ENCODE measurements around the gene PDE7B.

PDE7B gene

DNA sequence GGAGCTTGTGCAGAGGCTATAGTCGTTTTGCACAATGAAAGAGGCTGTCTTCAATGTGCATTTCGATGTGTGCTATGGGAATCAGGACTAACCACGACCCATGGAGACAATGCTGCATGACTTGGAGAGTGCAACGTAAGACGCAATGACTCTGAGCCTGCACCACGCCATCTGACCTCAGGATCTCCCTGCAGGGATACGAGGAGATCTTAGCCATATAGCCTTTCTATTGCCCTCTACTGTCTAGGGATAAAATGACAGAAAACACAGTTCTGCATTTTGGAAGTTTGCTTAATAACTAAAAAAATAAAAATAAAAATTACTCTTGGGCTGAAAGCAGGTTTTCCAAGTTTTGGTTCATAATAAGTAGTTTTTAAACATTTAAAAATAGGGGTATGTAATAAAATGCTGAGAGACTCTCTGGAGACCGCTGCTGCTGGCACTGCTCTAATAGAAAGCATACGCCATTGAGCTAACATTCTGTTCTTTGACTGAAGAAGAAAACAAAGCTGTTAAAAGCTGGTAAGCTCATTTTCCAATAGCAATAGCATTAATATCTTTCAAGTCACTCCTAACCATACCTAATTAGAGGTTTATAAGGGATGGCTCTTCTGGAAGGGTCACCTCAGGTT, 87.2 kb downstream of the PDE7B start:
- DNase-seq: peak; percentile 16

DNA sequence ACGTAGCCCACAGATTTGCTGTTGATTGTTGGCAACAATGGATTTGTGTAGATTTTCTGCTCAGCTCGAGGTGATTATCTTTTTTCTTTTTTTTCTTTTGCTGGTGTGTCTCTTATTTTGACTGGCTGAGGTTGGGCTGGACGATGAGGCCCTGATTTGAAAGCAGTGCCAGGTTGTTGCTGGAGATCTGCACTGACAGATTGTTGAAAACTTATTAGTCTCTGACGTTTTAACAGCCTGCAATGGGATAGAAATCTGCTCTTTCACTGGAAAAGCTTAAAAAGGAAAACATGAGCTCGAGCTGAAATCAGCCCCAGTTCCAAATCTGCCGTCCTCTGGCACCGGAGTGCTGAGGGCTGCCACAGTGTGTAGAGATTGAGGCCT, 87.7 kb downstream of the PDE7B start:
- no peak for DNase-seq

DNA sequence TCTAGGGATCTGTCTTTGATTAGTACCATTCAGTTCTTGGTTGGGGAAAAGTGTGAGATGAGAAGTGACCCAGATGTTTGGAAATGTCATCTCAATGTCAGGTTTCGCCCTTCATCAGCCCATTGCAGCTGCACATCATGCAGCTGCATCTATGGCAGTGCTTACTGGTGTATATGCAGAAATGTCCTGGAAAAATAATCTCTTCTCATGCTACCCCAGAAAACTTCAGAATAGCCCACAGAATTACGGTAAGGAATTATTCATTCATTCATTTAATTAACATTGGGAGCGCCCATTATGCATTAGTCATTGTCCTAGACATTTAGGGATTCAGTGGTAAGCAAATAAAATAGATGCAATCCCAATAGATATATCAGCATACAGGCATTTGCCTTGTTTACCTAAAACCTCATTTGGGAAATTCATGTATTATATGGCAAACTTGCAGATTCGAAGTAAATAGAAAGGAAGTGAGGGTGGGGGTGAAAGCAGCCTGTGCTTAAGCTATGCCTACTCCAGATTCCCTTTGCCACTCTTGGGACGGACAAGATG, 89.2 kb downstream of the PDE7B start:
- no peak for DNase-seq

DNA sequence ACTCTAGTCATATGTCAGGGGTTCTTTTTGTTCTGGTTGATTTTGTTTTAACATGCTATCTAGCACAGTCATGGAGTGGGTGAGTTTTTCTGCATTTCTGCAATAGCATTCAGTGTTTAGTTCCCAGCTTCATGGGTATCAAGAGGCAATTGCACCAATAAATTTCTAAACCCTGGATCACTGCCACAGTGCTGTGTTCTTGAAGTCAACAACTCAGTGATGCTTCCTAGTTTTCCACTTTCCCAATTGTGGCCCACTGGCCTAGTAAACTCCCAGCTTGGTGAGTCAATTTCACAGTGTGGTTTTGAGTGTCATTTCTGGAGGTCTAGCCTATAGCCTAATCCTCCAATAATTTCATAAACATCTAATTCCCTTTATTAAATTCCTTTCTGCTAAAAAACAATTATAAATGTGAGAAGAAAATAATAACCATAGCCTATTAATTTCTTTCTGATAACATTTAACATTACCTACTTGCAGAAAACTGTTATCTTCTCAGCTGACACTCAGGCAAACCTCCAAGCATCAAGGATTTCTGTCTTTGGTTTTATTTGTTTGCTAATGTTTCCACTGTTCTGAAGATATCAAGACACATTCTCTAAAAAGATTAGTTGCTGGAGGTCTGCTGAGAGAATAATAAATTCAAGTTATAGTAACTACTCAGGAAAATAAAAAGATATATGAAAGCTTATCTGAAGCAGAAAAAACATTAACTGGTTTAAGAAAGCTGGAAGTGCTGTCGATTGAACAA, 89.9 kb downstream of the PDE7B start:
- DNase-seq: peak; percentile 37

DNA sequence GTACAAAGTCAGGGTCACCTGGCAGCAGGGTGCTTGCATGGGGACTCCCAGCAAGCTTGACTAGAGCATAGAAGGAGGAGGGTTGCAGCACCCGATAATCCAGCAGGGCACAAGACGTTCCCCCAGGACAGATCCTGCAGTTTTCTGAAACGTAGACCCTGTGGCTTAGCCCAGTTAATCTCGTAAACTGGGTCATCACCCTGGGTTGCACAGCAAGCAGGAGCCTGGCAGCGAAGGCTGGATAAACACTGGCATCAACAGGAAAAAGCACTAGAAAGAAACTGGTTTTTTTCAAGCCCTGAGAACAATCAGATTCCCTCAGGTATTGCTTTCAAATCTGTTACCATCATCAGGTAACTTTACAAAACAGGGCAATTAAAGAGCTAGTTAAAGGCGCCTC, 92.6 kb downstream of the PDE7B start:
- DNase-seq: no peak

DNA sequence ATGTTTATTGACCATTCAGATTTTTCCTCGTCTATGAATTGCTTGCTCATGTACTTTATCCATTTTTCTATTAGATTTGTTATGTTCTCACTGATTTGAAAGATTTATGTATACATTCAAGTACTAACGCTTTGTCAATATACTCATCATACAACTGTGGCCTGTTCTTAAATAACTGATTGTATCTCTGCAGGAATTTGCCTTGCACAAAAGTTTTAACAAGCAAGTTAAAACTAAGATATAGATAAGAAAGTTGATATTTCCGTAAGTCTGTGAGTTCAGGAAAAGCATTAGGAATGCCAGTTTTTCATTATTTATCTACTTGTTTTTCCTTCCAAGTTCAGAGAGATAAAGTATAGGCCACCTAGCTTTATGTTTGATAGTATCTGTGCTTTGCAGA, 95.2 kb downstream of the PDE7B start:
- DNase-seq: no peak

DNA sequence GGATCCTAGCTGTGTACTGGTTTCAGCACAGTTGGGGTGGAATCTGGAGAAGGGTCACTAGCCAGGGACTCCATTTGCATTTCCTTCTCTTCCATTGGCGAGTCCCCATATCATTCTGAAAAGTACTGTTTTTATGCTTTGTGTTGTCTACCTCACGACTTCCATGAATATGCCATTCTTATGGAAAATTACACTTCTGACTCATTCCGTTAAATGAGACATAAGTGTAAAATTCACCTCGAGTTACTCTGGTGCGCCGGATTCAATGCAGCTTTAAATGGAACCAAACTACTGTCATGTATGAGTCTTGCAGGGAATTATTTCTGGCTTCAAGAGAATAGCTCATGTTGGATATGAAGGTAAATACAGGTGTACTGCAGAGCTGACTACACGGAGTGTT, 99.2 kb downstream of the PDE7B start:
- DNase-seq: no peak

DNA sequence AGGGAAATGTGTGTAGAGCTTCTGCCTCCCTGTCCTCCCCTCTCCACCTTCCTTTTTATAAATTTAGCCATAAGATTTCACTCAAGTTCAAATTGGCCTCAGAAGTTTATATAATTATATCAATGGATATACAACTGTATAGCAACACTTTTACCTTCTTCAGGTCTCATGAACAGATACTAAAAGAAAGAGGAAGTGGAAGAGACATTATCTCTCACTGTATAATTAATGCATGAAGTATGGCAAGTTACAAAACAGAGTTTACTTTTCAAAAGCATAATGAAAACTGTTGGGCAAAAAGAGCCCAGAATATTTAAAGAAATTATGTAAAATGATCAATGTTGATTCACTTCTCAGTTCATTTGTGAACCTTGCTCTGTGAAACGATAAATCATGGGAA, 99.7 kb downstream of the PDE7B start:
- no peak for DNase-seq

DNA sequence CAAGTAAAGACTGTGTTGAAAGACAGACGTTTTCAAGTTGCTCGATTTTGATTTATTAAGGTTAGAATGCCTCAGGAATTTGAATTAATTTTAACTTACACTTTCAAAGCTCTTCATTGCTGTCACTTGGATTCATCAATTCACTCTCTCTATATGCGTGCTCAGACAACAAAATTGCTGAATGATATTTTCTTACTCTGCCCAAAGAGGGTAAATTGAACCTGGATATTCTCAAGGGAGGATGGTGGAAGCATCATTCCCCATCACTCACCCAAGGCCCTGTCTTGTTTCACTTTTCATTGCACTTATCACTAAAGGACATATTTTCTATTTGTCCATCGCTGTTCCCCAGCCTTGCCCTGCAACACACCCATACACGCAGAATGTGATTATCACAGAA, 102.3 kb downstream of the PDE7B start:
- no peak for DNase-seq

DNA sequence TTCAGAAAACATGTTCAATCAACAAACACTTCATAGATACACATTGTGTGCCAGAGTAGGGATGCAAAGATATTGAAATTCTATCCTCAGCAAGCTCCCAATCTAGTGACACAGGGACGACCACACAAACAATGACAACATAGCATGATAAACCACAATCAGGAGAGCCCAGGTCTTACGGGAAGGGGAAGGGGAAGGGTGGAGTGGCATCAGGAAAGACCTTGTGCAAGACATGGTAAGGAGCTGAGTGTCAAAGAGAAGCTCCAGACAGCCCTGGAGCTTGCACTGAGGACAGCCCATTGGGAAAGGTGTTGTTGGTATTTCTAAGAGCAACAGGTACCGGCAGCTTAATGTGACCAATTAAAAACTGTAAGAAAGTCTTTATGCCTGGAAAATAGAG, 103.6 kb downstream of the PDE7B start:
- DNase-seq: no peak

DNA sequence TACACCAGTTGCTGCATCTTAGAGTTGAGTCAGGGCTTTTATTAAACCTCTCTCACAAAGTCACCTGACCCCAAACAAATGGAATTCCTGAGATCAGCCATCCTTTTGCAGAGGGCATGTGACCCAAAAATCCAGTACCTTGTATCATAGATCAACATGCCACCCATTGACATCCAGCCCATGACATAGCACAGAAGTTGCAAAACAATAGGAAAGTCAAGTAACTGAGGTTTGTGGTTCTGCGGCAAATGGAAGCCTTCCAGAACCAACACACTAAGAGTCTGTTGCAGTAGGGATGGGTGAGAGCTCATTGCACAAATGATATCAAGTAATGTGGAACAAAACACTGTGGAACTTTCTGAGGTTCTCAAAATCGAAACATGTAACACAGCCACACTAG, 111.2 kb downstream of the PDE7B start:
- DNase-seq: peak; percentile 16

DNA sequence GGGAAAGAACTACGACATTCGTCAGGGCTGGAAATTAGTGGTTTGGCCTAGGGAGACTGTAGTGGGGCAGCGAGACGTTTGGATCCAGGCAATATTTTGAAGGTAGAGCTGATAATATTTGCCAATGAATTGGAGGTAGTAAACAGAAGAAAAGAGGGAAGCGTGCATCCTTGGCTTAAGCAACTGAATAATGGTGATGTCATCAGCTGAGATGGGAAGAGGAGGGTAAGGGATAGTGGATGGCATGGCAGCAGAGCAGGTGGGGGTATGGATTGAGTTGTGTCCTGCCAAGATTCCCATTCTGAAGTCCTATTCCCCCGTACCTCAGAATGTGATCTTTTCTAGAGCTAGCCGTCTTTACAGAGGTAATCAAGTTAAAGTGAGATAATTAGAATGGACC, 119.2 kb downstream of the PDE7B start:
- no peak for DNase-seq

DNA sequence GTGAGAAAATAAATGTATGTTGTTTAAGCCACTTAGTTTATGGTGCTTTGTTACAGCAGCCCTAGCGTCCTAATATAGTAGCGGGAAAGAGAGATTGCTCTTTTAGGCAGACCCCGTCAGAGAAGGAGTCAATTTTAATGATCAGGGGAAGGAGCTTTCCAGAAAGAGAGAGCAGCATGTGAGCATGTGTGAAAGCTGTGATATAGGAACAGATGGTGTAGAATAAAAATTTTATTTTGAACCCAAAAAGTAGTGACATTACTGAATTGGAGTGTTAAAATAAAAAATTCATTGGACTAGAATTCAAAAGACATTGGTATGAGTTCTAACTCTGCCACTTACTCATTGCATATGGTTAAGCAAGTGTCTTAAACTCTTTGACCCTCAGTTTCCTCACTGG, 119.8 kb downstream of the PDE7B start:
- no peak for DNase-seq

DNA sequence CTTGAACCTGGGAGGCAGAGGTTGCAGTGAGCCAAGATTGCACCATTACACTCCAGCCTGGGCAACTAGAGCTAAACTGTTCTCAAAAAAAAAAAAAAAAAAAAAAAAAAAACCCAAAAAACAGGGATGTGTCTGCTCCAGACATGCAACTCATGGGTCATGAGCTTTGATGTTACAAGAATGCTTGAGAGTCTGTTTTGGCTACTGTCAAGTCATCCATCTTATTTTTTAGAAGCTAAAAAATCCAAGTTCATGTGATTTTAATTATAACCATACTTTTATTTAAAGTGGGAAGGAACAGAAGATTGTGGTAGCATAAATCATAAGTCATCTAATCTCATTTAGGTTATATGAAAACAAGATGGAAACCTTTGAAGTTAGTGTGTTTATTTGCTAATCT, 120.6 kb downstream of the PDE7B start:
- DNase-seq: no peak

DNA sequence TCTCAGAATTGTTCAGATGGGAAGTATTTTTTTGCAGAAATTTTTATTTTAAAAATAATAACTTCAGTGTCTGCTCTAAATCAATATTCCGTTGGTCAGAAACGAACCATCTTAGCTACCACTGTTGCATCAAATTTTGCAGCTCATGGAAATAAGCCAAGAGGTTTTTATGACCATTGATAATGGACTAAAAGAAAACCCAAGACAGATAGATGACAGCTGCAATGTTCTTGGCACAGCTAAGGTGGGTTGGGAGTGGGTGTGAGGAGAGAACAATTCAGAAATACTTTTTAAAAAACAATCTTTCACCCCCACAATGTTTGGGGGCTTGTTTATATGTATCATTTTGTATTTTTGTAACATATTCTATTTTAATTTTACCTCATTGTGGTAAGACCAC, 121.1 kb downstream of the PDE7B start:
- DNase-seq: no peak

DNA sequence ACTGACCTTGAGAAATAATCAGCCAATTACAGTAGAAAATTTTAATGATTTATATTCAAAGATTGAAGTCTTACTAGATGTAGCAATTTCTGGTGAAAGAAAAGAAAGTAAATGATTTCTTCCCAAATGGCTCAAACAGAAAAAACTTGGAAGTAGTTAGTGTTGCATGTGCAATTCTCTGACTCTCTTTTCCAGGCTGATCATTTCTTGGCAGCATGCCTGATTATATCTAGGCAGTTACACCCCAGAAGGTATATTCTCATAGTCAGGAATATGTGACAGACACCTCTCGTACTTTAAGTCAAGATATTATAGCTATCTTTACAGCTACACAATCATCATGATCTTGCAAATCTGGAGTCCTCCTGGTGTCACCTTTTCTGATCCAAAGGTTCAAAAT, 122.9 kb downstream of the PDE7B start:
- DNase-seq: no peak

DNA sequence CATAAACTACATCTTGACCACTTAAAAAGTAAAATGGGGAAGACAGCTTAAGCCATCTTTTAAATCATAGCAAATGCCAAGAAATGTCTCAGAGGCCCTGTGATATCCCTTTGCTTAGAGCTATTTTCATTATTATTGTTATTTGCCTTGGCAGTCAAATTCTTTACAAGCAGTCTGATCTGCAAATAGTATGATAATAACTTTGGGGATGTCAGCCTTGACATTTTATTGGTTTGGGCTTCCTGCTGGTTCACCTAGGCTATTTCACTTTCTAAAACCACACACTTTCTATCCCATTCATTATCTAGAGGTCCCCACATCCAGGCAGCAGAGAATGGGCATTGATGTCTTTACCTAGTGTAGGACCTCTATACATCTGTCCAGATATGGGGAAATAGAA, 125.1 kb downstream of the PDE7B start:
- DNase-seq: no peak

DNA sequence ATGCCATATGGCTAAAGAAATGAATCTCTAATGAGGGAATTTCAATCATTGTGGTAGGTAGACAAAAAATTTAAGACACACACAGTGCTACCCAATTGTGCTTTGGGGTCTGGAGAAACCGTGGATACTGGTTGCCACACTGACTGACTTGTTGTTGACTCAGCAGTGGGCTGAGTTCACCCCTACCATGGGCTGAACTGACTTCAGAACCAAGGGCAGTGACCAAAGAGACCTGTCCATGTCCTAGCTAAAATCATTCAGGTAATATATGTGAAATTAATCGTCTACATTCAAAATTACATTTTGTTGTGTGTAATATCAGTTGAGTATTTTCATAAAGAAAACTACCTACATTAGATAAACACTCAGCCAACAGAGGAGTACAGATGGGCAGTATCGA, 131.6 kb downstream of the PDE7B start:
- DNase-seq: no peak

DNA sequence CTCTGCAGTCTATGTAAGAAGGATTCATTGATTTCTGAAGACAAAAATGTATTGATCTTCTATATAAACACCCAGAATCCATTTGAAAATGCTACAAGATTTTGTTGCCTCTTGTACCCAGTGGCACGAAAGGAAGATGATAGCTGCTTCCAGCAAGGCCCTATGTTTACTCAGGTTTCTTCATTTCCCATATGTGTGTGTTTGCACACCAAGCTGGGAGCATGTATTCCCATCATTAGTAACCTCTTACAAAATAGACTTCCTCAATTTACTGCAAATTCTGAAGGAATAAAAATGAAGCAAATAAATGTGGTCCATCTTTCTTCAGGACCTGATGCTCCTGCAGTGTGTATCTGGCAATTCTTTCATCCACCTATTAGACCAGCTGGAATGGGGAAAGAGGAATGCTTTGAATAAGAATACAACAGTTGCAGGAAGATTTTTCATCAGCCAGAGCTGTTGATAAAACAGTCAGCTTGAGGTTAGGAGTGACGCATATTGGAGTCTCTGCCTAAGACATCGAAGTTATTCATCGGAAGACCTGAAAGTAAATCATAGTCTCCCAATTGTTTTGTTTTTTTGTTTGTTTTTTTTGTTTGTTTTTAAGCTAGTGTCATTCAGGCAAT, 132.3 kb downstream of the PDE7B start:
- no peak for DNase-seq

DNA sequence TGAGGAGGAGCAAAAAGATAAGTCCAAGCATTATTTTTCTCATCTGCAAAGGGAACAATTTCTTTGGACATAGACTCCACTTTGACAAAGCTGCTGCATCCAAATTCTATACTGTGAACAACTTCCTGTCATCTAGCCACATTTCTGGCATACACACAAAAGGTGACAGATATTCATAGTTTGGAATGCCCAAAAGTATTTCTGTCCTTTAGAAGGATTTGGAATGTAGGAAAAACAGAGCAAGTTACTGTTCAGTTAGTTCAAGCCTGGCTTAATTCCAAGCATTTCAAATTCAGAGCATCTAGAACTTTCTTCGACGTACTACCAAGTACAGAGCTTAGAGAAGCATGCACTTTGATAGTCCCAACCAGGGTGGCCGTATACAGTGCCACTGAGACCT, 134.0 kb downstream of the PDE7B start:
- peak; percentile 25 for DNase-seq

DNA sequence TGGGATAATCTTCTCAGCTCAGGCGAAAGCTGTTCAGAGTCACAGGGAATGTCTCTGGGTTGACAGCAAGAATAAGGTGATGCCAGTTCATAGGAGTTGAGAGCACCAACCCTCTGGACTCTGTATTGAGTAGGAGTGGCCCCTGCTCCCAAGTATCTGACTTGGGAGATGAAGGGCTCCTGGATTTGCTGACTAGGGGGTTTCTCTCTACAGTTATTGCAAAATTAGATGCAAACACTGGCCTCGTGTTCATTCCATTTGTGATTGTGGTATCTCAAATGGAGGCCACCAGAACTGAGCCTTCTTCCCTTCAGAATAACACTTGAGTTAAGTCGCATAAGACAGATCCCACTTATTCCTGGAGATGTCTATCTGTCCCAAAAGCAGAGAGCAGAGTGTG, 135.7 kb downstream of the PDE7B start:
- DNase-seq: no peak

DNA sequence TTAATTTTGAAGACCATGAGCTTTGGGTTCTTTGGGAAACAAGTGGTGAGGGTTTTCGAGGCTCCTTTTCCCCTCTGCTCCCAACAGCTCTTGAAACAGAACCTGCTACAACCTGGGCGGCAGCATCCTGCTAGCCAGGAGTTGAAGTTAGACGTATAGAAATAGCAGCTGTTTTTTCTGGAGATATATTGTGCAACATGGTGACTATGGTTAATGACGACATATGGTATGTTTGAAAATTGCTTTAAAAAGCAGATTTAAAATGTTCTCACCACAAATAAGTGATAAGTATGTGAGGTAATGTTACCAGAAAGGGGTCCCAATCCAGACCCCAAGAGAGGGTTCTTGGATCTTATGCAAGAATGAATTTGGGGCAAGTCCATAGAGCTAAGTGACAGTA, 138.9 kb downstream of the PDE7B start:
- no peak for DNase-seq

DNA sequence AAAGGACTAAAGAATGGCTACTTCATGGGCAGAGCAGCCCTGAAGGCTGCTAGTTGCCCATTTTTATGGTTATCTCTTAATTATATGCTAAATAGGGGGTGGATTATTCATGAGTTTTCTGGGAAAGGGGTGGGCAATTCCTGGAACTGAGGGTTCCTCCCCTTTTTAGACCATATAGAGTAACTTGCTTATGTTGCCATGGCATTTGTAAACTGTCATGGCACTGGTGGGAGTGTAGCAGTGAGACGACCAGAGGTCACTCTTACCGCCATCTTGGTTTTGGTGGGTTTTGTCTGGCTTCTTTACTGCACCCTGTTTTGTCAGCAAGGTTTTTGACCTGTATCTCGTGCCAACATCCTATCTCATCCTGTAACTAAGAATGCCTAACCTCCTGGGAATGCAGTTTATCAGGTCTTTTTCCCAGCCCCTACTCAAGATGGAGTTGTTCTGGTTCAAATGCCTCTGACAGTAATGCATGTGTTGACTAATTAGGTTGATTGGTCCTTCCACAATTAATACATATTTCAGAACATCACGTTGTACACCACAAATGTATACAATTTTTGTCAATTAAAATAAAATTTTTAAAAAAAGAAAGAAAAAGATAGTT, 139.5 kb downstream of the PDE7B start:
- no peak for DNase-seq

DNA sequence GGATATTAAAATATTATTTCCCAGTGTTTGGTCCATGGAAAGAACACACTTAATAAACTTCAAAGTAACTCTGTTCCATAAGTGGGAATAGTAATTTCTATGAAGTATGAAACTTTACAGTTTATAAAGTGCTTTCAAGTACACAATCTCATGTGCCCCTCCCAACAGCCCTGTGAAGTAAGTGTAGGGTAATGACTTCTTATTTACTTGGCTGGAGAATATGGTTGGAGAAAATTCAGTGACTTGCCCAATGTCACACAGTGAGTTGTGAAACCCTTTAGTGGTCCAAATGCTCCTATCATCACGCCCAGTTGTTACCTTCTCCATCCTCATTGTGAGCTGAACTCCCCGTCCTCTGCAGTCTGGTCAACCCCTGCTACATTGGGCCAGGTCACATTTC, 141.2 kb downstream of the PDE7B start:
- DNase-seq: no peak

Data from EL (cell line).